GM19455 (cell line): ENCODE measurements around the gene SGSH.
A peak's percentile ranks its signal among the peaks of the same experiment; 100 is the strongest.
"Not testable (repeated sequence)": the region's sequence is repeated elsewhere in the genome, so short reads cannot be mapped to it uniquely, and the experiment has no call there.

Experiments
- ATAC-seq: cut with Tn5 transposase; IDR thresholded peaks from one replicate; pipeline ENCODE4 v1.9.1; 2021; ENCODE audit not compliant: unreplicated experiment

Gene SGSH

DNA sequence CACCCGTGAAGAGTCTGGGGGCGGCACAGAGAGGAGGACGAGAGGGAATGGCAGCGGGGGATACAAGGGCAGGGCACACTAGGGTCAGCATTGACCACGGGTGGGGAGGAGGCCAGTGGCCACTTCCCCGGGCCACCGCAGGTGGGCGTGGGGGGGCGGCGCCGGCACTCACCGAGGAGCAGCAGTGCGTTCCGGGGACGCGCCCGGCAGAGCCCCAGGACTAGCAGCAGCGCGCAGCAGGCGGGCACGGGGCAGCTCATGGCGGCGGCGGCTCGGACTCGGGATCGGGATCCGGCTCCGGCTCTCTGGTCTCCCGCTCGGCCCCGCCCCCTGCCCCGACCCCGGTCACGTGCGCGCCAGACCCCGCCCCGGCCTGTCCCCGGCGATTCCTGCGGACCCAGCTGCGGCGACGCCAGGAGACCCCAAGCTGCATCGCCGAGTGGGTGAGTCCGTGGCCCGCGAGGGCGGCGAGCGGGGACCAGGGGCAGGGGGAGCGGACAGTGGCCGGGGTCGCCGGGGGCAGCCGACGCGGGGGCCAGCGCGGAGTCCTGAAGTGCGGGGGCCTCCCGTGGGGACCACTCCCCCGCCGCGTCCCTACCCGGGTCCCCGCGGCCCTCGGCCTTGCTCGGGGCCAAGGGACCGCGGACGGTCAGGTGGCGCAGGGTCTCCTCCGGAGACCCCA lies at the start of gene SGSH, which contains the start of gene SLC26A11:
TSS of gene SGSH (minus strand) at position 280 of the 682 bp plus-strand sequence. CDS start at position 260, 20 bp downstream.
TSS of gene SLC26A11 (plus strand) at position 374 of the 682 bp plus-strand sequence. CDS start 1,134 bp downstream, outside the sequence.
- peak; percentile 51 for ATAC-seq

DNA sequence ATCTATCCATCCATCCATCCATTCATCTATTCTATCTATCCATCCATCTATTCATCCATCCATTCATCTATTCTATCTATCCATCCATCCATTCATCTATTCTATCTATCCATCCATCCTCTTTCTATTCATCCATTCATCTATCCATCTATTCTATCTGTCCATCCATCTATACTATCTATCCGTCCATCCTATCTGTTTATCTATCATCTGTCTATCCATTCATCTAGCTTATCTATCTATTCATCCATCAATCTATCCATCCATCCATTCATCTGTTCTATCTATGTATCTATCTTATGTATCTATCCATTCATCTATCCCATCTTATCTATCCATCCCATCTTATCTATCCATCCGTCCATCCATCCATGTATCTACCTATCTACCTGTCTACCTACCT lies 49.3 kb upstream of the SGSH start:
- no peak for ATAC-seq

DNA sequence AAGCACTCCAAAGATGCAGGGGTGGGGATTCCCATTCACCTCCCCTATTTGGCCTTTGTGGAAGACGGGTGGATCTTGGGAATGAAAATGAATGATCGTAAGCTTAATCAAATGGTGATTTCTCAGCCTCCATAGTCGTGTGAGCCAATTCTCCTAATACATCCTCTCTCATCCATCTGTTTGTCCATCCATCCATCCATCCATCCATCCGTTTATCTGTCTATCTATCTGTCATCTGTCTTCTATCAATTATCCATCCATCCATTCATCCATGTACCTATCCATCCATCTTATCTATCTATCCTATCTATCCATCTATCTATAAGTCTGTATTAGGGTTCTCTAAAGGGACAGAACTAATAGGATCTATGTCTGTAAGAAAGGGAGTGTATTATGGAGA lies 48.3 kb upstream of the SGSH start:
- no peak for ATAC-seq

DNA sequence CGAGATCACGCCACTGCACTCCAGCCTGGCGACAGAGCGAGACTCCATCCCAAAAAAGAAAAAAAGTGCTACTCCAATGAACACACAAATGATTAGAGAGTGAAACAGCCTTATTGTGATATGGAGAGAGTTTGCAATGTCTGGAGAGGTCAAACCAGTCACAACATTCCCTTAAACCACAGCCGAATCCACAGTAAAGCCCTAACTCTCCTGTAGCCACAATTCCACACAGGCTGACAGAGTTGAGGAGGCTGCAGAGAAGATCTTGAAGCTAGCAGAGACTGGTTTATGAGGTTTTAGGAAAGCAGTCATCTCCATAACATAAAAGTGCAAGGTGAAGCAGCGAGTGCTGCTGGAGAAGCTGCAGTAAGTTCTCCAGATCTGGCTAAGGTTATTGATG lies 47.3 kb upstream of the SGSH start:
- no peak for ATAC-seq

DNA sequence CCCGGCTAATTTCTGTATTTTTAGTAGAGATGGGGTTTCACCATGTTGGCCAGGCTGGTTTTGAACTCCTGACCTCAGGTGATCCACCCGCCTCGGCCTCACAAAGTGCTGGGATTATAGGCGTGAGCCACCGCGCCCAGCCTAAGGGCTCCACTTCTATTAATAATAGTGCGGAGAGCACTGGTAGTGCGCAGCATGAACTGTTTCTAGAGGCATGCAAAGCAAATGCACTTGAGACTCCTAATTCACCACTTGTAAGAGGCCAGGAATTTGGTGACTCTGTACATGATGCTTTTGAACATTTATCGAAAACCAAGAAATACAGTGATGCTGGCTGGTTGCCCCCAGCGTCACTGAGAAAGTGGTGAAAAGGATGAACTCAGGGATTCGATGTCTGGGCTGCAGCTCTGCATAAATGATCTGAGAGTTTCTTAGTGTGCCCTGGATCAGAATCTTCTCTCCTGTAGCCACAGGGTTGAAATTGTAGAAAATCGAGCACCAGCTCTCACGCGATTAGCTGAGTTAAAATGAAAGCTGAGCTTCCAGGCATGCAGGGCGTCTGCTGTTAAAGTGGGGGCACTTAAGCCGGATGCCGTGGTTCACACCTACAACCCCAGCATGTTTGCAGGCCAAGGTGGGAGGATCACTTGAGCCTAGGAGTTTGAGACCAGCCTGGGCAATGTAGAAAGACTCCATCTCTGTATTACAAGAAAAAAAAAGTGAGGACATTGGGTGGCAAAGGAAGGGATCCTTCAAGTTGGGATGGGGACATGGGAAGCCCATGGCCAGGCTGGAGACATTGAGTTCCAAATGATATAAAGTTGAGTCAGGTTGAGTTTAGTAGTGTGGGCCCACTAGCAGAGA lies 45.3 kb upstream of the SGSH start:
- no peak for ATAC-seq

DNA sequence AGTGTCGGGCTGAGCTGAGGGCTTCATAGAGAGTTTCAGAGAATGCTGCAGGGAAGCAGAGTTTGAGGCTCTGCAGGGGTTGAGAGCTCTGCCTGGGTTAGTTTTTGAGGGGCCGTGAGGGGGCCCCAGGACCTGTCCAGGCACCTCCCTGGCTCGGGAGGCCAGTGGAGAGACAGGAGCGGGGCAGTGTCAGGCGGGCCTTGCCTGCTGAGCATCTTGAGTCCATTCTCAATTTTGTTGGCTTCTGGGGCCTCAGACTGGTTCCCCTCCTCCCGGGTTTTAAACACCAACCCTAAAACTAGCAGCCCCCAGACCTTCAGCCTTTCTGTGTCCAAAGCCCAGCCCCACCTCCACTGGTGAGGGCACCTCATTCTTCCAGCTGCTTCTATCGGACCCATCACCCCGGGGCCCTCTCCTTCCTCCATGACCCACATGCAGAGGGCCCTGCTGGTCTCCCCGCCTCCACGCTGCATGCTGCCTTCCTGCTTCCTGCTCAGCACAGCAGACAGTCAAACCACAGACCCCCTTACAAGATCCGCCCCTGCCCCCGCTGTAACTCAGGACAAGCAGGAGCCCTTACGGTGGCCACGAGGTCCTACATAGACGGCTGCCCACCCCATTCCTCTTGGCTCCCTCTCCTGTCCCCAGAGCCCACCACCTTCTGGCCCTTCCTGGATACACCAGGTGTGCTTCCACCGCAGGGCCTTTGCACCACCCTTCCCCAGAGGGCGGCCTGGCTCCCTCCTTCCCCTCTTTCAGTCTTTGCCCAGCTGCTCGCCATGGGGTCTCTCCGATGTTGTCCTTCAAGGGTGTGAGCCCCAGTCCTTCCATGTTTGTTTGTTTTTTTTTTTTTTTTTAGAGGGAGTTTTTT lies 44.3 kb upstream of the SGSH start:
- ATAC-seq: no peak

DNA sequence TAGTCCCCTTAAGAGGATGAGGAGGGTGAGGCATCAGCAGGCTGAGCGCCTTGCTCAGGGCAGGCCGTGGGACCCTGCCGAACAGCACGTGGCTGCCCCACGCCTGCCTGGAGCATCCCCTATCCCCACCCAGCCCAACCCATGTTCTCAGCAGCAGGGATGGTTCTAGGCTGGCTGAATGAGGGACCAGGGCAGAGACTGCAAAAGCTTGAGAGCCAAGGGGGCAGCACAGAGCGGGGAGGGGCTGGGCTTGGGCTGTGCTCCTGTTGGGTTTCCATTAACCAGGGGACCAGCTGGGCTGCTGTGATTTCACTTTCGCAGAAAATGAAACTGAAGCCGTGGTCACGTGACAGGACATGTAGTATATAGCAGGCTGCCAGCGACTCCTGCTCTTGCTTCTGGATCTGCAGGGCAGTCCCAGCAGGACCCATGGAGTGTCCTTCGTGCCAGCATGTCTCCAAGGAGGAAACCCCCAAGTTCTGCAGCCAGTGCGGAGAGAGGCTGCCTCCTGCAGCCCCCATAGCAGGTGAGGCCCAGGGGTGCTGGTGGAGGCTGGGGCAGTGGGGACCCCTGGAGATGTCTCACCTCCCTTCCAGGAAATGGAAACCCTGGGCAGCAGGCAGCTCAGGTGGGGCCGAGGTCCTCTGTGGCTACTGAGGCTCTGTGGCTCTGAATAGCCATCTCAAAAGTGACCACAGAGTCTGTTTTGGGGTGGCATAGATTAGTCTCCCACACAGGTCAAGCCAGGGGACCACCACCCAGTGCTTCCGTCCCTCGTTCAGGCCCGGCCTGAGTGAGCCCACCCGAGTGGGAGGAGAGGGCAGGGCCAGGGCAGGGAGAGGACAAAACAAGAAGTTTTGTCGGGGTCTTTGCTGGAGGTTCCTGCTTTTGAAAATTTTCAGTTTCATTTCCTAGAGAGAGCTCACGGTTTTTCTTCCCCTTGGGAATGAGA lies 43.4 kb upstream of the SGSH start:
- ATAC-seq: peak; percentile 31

DNA sequence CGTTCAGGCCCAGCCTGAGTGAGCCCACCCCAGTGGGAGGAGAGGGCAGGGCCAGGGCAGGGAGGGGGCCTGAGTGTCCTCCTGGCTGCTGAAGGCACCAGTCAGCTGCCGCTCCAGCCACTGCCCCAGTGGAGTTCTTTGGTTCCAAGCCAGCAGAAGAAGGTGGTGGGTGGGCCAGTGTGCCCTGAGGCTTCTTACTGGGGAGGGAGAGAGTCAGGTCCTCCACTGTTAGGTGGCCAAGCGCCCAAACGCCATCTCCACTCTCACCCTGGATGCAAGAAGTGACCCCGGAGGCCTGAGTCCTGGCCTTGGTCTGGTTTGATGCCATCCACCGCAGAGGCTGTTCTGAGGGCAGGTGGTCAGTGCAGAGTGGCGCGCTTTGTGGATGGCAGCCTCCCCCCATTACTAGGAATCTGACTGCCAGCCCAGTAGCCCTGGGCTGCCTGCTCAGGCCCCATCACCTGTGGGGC lies 42.7 kb upstream of the SGSH start:
- ATAC-seq: no peak

DNA sequence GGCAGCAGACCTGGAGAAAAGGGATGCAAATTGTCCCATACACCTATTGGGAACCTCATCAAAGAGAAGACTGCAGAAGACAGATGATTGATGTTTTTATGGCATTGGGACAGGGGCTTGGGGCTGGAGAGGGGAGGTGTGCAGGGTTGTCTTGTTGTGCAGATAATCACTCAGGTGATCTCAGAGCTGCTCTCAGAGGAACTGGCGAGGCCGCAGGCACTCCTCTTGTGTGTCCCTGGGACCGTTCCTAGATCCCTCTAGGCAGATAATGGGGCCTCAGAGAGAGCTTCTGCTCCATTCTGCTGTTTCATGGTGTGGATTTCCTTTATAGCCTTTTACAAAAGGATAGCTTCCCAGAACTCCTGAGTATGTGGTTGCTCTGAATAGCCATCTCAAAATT lies 42.2 kb upstream of the SGSH start:
- ATAC-seq: no peak

DNA sequence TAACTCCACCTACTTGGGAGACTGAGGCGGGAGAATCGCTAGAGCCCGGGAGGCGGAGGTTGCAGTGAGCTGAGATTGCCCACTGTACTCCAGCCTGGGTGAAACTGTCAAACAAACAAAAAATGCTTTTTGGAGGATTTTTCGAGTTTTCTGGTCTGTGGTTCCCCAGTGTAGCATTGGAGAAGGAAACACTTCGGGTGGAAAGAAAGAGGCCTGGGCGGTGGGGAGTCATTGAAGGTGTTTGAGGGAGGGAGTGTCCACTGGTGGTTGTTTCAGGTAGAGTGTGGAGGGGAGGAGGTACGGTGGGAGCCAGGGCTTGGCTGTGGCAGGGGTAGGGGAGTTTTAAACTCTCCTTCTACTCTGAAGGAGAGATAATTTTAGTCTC lies 41.8 kb upstream of the SGSH start:
- no peak for ATAC-seq

DNA sequence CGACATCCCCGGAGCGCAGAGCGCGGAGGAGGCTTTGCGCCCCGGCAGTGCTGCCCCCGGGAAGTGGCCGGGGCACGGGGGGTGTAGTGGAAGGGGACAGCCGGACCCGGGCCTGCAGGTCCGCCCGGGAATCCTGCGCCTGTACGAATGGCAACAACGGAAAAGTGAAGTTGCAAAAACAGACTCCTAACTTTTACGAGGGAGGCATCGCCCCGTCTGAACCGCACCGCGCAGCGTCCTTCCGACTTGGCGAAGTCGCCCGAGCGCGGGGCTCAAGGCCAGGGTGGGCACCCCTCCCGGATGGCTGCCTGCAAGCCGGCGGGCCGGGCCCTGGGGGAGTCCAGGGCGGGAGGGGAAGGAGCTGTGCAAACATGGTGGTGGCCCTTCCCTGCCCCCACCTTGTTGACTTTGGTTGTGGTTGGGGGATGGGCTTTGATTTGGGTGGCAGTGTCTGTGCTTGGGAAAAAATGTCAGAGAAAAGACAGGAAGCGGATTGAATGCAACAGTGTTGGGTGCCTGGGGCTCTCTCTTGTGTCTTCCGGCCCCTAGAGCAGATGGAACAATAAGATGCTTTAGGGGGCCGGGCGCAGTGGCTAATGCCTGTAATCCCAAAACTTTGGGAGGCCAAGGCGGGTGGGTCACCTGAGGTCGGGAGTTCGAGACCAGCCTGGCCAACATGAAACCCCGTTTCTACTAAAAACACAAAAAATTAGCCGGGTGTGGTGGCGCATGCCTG lies 41.2 kb upstream of the SGSH start:
- no peak for ATAC-seq

DNA sequence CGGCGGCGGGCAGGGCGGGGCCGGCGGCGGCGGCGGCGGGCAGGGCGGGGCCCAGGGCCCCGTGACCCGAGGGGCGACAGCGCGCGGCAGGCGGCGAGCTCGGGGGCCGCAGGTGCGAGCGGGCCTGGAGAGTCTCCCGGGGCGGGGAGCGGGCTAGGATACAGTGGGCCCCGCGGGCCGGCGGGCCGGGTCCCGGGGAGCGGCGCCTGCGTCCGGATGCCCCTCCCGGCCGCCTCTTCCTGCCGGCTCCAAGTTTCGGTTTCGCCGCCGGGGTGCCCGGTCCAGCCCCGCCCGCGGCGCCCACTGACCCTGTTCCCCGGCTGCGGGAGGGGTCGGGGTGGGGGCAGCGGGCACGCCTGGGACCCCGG lies 40.6 kb upstream of the SGSH start, which contains the start of gene RNF213:
TSS of gene RNF213 (plus strand) at position 62 of the 368 bp plus-strand sequence. CDS start 2,830 bp downstream, outside the sequence.
- no peak for ATAC-seq

DNA sequence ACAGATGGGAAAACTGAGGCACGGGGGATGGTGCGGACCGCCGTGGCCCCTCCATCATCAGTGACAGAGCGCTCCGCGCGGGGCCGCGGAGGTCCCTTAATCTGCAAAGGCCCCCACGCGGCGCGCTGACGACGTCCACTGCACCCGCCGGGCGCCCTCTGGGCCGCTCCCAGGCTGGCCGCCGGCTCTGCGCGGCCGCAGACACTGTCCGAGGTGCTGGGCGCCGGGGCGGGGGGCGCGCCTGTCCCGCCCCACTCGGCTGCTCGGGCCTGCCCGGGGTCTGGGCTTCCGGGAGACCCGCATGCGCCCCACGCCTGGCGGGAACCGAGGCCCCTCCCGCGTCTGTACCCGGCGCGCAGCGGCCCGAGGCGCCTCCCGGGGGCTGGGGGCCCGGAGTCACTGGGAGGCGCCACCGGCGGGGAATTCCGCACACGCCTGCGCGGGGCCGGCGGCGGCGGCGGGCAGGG lies 40.0 kb upstream of the SGSH start:
- peak; percentile 40 for ATAC-seq

DNA sequence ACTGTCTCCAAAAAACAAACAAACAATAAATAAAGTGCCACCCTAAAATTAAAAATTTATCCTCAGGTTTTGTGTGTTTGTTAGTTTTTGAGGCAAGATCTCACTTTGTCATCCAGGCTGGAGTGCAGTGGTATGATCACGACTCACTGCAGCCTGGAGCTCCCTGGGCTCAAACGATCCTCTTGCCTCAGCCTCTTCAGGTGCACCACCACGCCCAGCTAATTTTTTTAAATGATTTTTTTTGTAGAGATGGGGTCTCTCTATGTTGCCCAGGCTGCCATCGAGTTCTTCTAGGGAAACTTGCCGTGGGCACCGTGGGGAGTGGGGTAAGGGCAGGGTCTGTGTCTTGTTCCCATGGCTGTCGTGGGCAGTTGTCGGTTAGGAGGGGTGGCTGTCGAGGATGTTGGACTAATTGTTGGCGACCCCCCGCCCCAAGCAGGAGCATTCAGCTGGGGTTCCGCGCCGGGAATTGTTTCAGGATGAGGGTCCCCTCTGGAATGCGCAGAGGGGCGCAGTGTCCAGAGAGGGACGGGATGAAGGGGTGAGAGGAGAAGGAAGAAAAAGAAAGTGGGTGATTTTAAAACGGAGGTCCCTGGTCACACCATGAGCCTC lies 39.4 kb upstream of the SGSH start:
- no peak for ATAC-seq

DNA sequence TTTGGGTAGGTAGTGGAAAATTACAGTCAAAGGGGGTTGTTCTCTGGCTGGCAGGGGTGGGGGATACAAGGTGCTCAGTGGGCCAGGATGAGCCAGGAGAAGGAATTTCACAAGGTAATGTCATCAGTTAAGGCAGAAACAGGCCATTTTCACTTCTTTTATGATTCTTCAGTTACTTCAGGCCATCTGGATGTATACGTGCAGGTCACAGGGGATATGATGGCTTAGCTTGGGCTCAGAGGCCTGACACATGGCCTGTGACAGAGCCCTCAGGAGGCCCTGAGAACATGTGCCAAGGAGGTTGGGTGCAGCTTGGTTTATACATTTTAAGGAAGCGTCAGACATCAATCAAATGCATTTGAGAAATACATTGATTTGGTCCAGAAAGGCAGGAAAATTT lies 38.2 kb upstream of the SGSH start:
- not testable (repeated sequence) for ATAC-seq

DNA sequence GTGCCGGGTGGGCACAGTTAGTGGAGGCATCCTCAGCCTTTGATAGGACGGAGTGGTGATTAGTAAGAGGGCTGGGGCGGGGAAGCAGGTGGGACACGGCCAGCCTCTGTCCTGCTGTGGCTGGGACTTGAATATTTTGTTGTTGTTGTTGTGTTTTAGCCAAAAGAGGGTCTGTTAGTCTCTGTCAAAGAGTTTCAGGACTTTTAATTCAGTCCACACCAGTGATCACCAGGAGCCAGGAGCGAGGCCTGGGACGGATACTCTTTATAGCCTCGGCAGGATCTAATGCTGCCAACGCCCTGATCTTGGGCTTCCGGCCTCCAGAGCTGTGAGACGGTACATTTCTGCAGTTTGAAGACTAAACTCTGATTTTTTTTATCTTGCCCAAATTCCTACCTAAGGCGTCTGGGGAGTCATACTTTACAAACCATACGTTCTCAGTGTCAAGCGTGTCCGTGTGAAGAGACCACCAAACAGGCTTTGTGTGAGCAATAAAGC lies 37.6 kb upstream of the SGSH start:
- ATAC-seq: no peak

DNA sequence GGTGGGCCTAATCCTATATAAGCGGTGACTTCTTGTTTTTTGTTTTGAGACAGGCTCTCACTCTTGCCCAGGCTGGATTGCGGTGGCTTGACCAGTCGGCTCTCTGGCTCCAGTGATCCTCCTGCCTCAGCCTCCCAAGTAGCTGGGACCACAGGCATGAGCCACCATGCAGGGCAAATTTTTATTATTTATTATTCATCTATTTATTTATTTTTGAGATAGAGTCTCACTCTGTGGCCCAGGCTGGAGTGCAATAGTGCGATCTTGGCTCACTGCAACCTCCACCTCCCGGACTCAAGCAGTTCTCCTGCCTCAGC lies 35.9 kb upstream of the SGSH start:
- no peak for ATAC-seq

DNA sequence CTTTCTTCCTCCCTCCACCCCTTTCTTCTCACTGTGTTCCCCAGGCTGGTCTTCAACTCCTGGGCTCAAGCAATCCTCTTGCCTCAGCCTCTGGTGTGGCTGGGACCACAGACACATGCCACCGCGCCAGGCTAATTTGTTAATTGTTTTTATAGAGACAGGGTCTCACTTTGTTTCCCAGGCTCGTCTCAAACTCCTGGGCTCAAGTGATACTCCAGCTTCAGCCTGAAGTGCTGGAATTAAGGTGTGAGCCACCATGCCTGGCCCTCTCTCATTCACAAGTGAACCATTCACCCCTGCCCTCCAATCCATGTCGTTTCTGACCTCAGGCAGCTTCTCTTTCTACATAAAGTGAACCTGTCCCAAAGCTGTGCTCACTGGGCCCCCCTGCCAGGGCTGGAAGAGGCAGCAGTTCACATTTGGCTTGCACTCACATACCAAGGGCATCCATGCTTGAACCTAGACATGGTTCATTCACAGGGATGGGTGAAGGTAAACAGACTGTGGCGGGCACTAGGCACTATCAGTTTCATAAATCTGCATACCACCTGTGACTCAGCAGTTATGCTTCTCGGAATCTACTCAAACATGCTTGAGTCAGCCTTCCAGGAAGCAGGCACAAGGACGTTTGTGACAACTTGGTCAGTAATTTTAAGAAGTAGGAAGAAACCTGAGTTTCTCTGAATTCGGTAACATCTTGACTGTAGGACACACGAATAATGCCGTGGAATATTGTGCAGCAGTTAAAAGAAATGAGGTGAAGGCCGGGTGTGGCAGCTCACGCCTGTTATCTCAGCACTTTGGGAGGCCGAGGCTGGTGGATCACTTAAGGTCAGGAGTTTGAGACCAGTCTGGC lies 34.5 kb upstream of the SGSH start:
- no peak for ATAC-seq
